Uterus (tissue), 2 donors: Measurements from ENCODE around the gene SPDEF.

Experiments
- POLR2A ChIP-seq, 2 donors: fragments of 450-650 bp; IDR thresholded peaks; one replicate each; pipeline ENCODE4 v1.6.1; 2016; ENCODE audit warnings: antibody characterized with exemption in 2 of 2, mild to moderate bottlenecking in 1 of 2, moderate library complexity in 1 of 2
- TF ChIP-seq, protein P1 (sequence below), 4 experiments: fragments of 200-600 bp in 2 of 4; fragments of 450-650 bp in 2 of 4; sonication (generic) in 2 of 4; IDR thresholded peaks; one replicate each; pipeline ENCODE4 v1.5.1; 2016 to 2019; ENCODE audit warnings: antibody characterized with exemption in 4 of 4, mild to moderate bottlenecking in 2 of 4, moderate library complexity in 1 of 4

- TF ChIP-seq, protein P1, sequence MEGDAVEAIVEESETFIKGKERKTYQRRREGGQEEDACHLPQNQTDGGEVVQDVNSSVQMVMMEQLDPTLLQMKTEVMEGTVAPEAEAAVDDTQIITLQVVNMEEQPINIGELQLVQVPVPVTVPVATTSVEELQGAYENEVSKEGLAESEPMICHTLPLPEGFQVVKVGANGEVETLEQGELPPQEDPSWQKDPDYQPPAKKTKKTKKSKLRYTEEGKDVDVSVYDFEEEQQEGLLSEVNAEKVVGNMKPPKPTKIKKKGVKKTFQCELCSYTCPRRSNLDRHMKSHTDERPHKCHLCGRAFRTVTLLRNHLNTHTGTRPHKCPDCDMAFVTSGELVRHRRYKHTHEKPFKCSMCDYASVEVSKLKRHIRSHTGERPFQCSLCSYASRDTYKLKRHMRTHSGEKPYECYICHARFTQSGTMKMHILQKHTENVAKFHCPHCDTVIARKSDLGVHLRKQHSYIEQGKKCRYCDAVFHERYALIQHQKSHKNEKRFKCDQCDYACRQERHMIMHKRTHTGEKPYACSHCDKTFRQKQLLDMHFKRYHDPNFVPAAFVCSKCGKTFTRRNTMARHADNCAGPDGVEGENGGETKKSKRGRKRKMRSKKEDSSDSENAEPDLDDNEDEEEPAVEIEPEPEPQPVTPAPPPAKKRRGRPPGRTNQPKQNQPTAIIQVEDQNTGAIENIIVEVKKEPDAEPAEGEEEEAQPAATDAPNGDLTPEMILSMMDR (IDR thresholded peaks at IDR 0.05): no peak
- no peak for TF ChIP-seq POLR2A (IDR thresholded peaks at IDR 0.05)
These were observed 42.0 kb downstream of the SPDEF start for GRCh38 chr6:34514112-34514511.
